Measurements from ENCODE around the gene FARP1. TPM values are rescaled to one million over a fixed set of nuclear protein-coding genes. Genes with fewer than 3 reads are reported as not detected.
A peak's percentile ranks its signal among the peaks of the same experiment; 100 is the strongest.

The FARP1 gene
- polyA plus RNA-seq, 1 of the 3 experiments (the other 2 are of a cell fraction): 12.0 TPM

GRCh38 chr13:98445340-98446233 lies 302.7 kb downstream of the FARP1 start:
- no peaks in the 10 kb centered on the region for H3K9me3 ChIP-seq
- H2AFZ ChIP-seq (ENCODE audit: low read depth): no peak overlapping the region
- CTCF ChIA-PET: interaction anchor here (0.5 to 9.3 kb wide), 68 partner anchors 10 to 1443 kb away, joined by 3 to 164 read pairs (median 5); partner anchors contain the start of gene STK24
- H3K9me2 ChIP-seq: no peaks in the 10 kb centered on the region
- TF ChIP-seq GATA2 (CRISPR knock-in tag; IDR thresholded peaks at IDR 0.05): no peak
- no peak for TF ChIP-seq CHD2 (IDR thresholded peaks at IDR 0.05; ENCODE audit: low read length, partially characterized antibody)
- TF ChIP-seq GABPA (IDR thresholded peaks at IDR 0.05; ENCODE audit: low read depth): no peak
- peak; percentile 91 for TF ChIP-seq SMC3 (IDR thresholded peaks at IDR 0.05; ENCODE audit: low read depth, low read length)
- TF ChIP-seq CTCF (IDR thresholded peaks at IDR 0.05): peak; percentile 87
- TF ChIP-seq RAD21 (IDR thresholded peaks at IDR 0.05; ENCODE audit: low read length): peak; percentile 89
- TF ChIP-seq RCOR1 (IDR thresholded peaks at IDR 0.05; ENCODE audit: low read length): 0 out of 2 replicates have a peak, but pooled peaks have one; percentile 8
- TF ChIP-seq USF2 (IDR thresholded peaks at IDR 0.05; ENCODE audit: borderline replicate concordance, low read depth, low read length): no peak
- TF ChIP-seq YY1 (IDR thresholded peaks at IDR 0.05; ENCODE audit: low read depth): no peak
- peak; percentile 46 for TF ChIP-seq ELF1 (IDR thresholded peaks at IDR 0.05)
- no peaks in the 10 kb centered on the region for H3K27me3 ChIP-seq (ENCODE audit: insufficient read depth)
- H3K79me2 ChIP-seq (ENCODE audit: insufficient read depth): no peaks in the 10 kb centered on the region
- peaks cover 3 to 11% of the 10 kb centered on the region in 2 experiments; a peak in 2 of 4 replicates for H3K4me1 ChIP-seq (ENCODE audit: control insufficient read depth in 1 of 2, insufficient read depth in 2 of 2, low read depth in 1 of 2, low read length in 1 of 2)
- peaks cover 5% of the 10 kb centered on the region; the same call in 1 of the 2 replicates for H4K20me1 ChIP-seq (ENCODE audit: insufficient read depth)
- H3K4me2 ChIP-seq: no peak overlapping the region
- H3K4me3 ChIP-seq (ENCODE audit: low read depth in 2 of 2, low read length in 1 of 2): no peak overlapping the region; a peak in 1 of 4 replicates
- WGBS (ENCODE audit: low lambda C conversion rate): 22% methylated on average over 9 of the region's 18 CpGs
- H3K9ac ChIP-seq: no peak overlapping the region
- peak; percentile 92 for DNase-seq
- H3F3A ChIP-seq (replicated peaks; ENCODE audit: insufficient read depth): peaks cover 5% of the 10 kb centered on the region
- POLR2A ChIA-PET: interaction anchor here (0.7 to 1.9 kb wide), 2 partner anchors 131 to 411 kb away, joined by 3 to 4 read pairs; partner anchors contain the start of gene STK24
- H3K36me3 ChIP-seq (replicated peaks in 1 of 2; ENCODE audit: control insufficient read depth in 1 of 2, insufficient read depth in 2 of 2, low read length in 1 of 2): peaks cover 7 to 44% of the 10 kb centered on the region in 2 experiments
- H3K27ac ChIP-seq (ENCODE audit: low read depth in 2 of 2, low read length in 1 of 2): no peak overlapping the region; a peak in 1 of 4 replicates

- H2AFZ ChIP-seq (ENCODE audit: low read depth): no peak overlapping the region
- H3K4me1 ChIP-seq (ENCODE audit: control insufficient read depth in 1 of 2, insufficient read depth in 2 of 2, low read depth in 1 of 2, low read length in 1 of 2): peaks cover 3 to 16% of the 10 kb centered on the region in 2 experiments; a peak in 2 of 4 replicates
- no peak overlapping the region for H3K4me3 ChIP-seq (ENCODE audit: low read depth in 2 of 2, low read length in 1 of 2)
- H4K20me1 ChIP-seq (ENCODE audit: insufficient read depth): peaks cover 11% of the 10 kb centered on the region; the same call in 1 of the 2 replicates
- H3K9me2 ChIP-seq: no peaks in the 10 kb centered on the region
- no peaks in the 10 kb centered on the region for H3K27me3 ChIP-seq (ENCODE audit: insufficient read depth)
- WGBS (ENCODE audit: low lambda C conversion rate): 90% methylated on average over 4 of the region's 11 CpGs
- H3K9me3 ChIP-seq: no peaks in the 10 kb centered on the region
- peaks cover 5% of the 10 kb centered on the region for H3F3A ChIP-seq (replicated peaks; ENCODE audit: insufficient read depth)
- DNase-seq: no peak
- no peak overlapping the region for H3K4me2 ChIP-seq
- H3K9ac ChIP-seq: no peak overlapping the region
- H3K36me3 ChIP-seq (replicated peaks in 1 of 2; ENCODE audit: control insufficient read depth in 1 of 2, insufficient read depth in 2 of 2, low read length in 1 of 2): peaks cover 7 to 46% of the 10 kb centered on the region in 2 experiments
- ChIA-PET CTCF (interaction anchor here (0.6 to 9.3 kb wide), 37 partner anchors 11 to 590 kb away, joined by 3 to 164 read pairs (median 6); partner anchors contain the start of gene STK24), POLR2A (interaction anchor here (1.9 kb wide), 1 partner anchor 131 kb away, joined by 4 read pairs; the partner anchor contains the start of gene STK24)
- TF ChIP-seq JUND (IDR thresholded peaks at IDR 0.05) (no peak), CTCF (IDR thresholded peaks at IDR 0.05) (no peak), FOXJ3 (CRISPR knock-in tag; IDR thresholded peaks at IDR 0.05) (no peak), ELF1 (IDR thresholded peaks at IDR 0.05) (no peak), NRF1 (IDR thresholded peaks at IDR 0.05; ENCODE audit: low read depth, low read length) (no peak), RFX5 (IDR thresholded peaks at IDR 0.05; ENCODE audit: low read length) (no peak), PBX3 (IDR thresholded peaks at IDR 0.05) (no peak), TEAD4 (IDR thresholded peaks at IDR 0.05; ENCODE audit: borderline replicate concordance, insufficient read depth) (no peak), RCOR1 (IDR thresholded peaks at IDR 0.05; ENCODE audit: low read length) (no peak), RAD21 (IDR thresholded peaks at IDR 0.05; ENCODE audit: low read length) (no peak), EP300 (IDR thresholded peaks at IDR 0.05; ENCODE audit: borderline replicate concordance in 1 of 2, low read depth in 1 of 2, low read length in 1 of 2) (no peak), EZH2phosphoT487 (IDR thresholded peaks at IDR 0.05; ENCODE audit: borderline replicate concordance, low read depth) (no peak), SMC3 (IDR thresholded peaks at IDR 0.05; ENCODE audit: low read depth, low read length) (no peak)
- no peak overlapping the region for H3K27ac ChIP-seq (ENCODE audit: low read depth in 2 of 2, low read length in 1 of 2)
- no peaks in the 10 kb centered on the region for H3K79me2 ChIP-seq (ENCODE audit: insufficient read depth)
Observed at GRCh38 chr13:98446234-98446621, 303.3 kb downstream of the FARP1 start.
